Measurements from ENCODE around the gene GMPPB. TPM values are rescaled to one million over a fixed set of nuclear protein-coding genes. Genes with fewer than 3 reads are reported as not detected.

The GMPPB gene
- total RNA-seq, 1 experiment from 2014 or later = 88.1 TPM

DNA sequence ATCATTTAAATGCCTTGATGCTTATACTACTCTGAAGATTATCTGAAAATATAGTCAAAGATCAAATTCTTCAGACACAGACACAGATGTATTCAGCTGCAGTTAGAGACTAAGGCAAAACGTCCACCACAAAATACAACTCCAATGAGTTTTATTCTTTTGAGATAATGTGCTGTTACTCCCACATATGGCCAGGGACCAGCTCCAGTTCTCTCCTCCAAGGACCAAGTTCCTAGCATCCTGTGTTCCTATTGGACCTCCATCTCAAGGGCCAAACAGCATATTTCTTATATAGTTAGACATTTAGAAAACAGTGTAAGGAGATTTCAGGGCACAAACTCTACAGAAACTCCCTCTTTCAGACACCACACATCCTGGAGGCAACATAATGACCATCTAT lies 35.5 kb upstream of the GMPPB start:
- Mint-ChIP-seq H3K4me3 (ENCODE audit: unreplicated experiment) (no peak overlapping the region), H3K27ac (ENCODE audit: low read depth, unreplicated experiment) (no peak overlapping the region), H3K4me1 (ENCODE audit: insufficient read depth, unreplicated experiment) (peaks cover 12% of the 10 kb centered on the region), H3K27me3 (ENCODE audit: insufficient read depth, unreplicated experiment) (no peaks in the 10 kb centered on the region), H3K36me3 (ENCODE audit: insufficient read depth, unreplicated experiment) (peaks cover 39% of the 10 kb centered on the region), H3K9me3 (ENCODE audit: unreplicated experiment) (no peaks in the 10 kb centered on the region)
- no TSS peak for BruUV-seq (replicated peaks)
- ChIA-PET CTCF (interaction anchor here (0.6 to 1.8 kb wide), 2 partner anchors 18 to 80 kb away, joined by 3 to 6 read pairs; no protein-coding TSS in a partner anchor), POLR2A (interaction anchor here (1.0 kb wide), 1 partner anchor 23 kb away, joined by 3 read pairs; no protein-coding TSS in a partner anchor)
- TF ChIP-seq, protein P1, sequence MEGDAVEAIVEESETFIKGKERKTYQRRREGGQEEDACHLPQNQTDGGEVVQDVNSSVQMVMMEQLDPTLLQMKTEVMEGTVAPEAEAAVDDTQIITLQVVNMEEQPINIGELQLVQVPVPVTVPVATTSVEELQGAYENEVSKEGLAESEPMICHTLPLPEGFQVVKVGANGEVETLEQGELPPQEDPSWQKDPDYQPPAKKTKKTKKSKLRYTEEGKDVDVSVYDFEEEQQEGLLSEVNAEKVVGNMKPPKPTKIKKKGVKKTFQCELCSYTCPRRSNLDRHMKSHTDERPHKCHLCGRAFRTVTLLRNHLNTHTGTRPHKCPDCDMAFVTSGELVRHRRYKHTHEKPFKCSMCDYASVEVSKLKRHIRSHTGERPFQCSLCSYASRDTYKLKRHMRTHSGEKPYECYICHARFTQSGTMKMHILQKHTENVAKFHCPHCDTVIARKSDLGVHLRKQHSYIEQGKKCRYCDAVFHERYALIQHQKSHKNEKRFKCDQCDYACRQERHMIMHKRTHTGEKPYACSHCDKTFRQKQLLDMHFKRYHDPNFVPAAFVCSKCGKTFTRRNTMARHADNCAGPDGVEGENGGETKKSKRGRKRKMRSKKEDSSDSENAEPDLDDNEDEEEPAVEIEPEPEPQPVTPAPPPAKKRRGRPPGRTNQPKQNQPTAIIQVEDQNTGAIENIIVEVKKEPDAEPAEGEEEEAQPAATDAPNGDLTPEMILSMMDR (IDR thresholded peaks at IDR 0.05; ENCODE audit: unreplicated experiment) = no peak
- no peak for DNase-seq (ENCODE audit: unreplicated experiment)
- intact Hi-C loops (cut with micrococcal nuclease) = no loop called here

GRCh38 chr3:49757197-49757596 lies 33.4 kb upstream of the GMPPB start:
- intact Hi-C loops (cut with micrococcal nuclease) = no loop called here
- POLR2A ChIA-PET = interaction anchor here (0.8 to 1.7 kb wide), 3 partner anchors 8 to 30 kb away, joined by 3 to 7 read pairs (median 4); no protein-coding TSS in a partner anchor
- no peak for DNase-seq (ENCODE audit: unreplicated experiment)
- Mint-ChIP-seq H3K4me1 (ENCODE audit: insufficient read depth, unreplicated experiment) (peaks cover 12% of the 10 kb centered on the region), H3K27me3 (ENCODE audit: insufficient read depth, unreplicated experiment) (no peaks in the 10 kb centered on the region), H3K36me3 (ENCODE audit: insufficient read depth, unreplicated experiment) (peaks cover 34% of the 10 kb centered on the region), H3K27ac (ENCODE audit: low read depth, unreplicated experiment) (no peak overlapping the region), H3K9me3 (ENCODE audit: unreplicated experiment) (no peaks in the 10 kb centered on the region), H3K4me3 (ENCODE audit: unreplicated experiment) (no peak overlapping the region)
- TF ChIP-seq, protein P1 (IDR thresholded peaks at IDR 0.05; ENCODE audit: unreplicated experiment) = no peak
- CTCF ChIA-PET = interaction anchor here (0.5 to 0.7 kb wide), 3 partner anchors 59 to 86 kb away, joined by 3 read pairs; no protein-coding TSS in a partner anchor
- BruUV-seq (replicated peaks) = no TSS peak

DNA sequence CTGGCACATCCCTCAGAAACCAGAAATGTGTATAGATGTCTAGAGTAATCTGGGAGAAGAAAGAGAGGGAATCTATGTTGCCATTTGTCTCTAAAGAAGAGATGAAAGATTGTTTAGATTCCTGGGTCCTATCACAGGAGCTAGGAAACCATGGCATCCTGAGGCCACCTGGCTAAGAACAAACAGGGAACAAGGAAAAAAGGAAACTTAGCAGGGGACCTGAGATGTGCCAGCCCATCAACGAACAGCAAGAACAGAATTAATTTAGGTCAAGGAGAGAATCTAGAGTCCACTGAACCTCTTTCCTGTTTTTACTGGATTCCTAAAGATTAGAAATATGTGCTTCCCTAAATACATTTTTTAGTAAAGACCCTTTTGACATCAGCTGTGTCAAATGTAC lies 32.3 kb upstream of the GMPPB start:
- intact Hi-C loops (cut with micrococcal nuclease) = no loop called here
- Mint-ChIP-seq H3K27me3 (ENCODE audit: insufficient read depth, unreplicated experiment) (no peaks in the 10 kb centered on the region), H3K4me1 (ENCODE audit: insufficient read depth, unreplicated experiment) (peaks cover 12% of the 10 kb centered on the region), H3K27ac (ENCODE audit: low read depth, unreplicated experiment) (no peak overlapping the region), H3K4me3 (ENCODE audit: unreplicated experiment) (no peak overlapping the region), H3K9me3 (ENCODE audit: unreplicated experiment) (no peaks in the 10 kb centered on the region), H3K36me3 (ENCODE audit: insufficient read depth, unreplicated experiment) (peaks cover 32% of the 10 kb centered on the region)
- DNase-seq (ENCODE audit: unreplicated experiment) = no peak
- ChIA-PET POLR2A (interaction anchor here (1.7 kb wide), 1 partner anchor 25 kb away, joined by 3 read pairs; no protein-coding TSS in a partner anchor), CTCF (no interaction called here)
- TF ChIP-seq, protein P1 (IDR thresholded peaks at IDR 0.05; ENCODE audit: unreplicated experiment) = no peak
- no TSS peak for BruUV-seq (replicated peaks)

DNA sequence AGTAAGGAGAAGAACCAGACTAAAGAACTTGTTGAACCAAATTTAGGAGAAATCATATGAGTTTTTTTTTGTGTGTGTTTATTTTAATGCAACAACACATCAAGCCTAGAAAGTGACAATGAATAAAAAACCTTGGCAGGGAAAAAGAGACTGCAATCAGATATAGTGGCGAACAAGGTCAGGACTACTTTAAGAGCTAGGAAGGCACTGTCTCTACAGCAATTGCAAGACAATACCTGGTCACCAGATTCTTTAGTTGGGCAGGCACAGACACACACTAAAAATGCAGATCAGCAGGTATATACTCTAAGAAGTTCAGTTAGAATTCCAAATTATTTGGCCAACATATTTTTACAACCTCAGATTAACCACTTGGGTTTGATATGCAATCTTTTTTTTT lies 30.8 kb upstream of the GMPPB start:
- no peak overlapping the region for H3K27ac Mint-ChIP-seq (ENCODE audit: low read depth, unreplicated experiment)
- CTCF ChIA-PET = no interaction called here
- H3K4me3 Mint-ChIP-seq (ENCODE audit: unreplicated experiment) = no peak overlapping the region
- H3K27me3 Mint-ChIP-seq (ENCODE audit: insufficient read depth, unreplicated experiment) = no peaks in the 10 kb centered on the region
- H3K36me3 Mint-ChIP-seq (ENCODE audit: insufficient read depth, unreplicated experiment) = peaks cover 25% of the 10 kb centered on the region
- intact Hi-C loops (cut with micrococcal nuclease) = no loop called here
- DNase-seq (ENCODE audit: unreplicated experiment) = no peak
- H3K9me3 Mint-ChIP-seq (ENCODE audit: unreplicated experiment) = no peaks in the 10 kb centered on the region
- no TSS peak for BruUV-seq (replicated peaks)
- TF ChIP-seq, protein P1 (IDR thresholded peaks at IDR 0.05; ENCODE audit: unreplicated experiment) = no peak
- H3K4me1 Mint-ChIP-seq (ENCODE audit: insufficient read depth, unreplicated experiment) = peaks cover 12% of the 10 kb centered on the region
- POLR2A ChIA-PET = interaction anchor here (1.2 kb wide), 1 partner anchor 33 kb away, joined by 3 read pairs; no protein-coding TSS in a partner anchor

All from MCF 10A (cell line).